Astrocyte of the spinal cord (primary cell): ENCODE data around the gene PAX4.

Source experiments
- DNase-seq: peaks from one replicate; pipeline ENCODE4 v3.0.0; 2011; ENCODE audit warnings: low read depth, low spot score
- H3K4me3 ChIP-seq: 2 replicates; pipeline ENCODE4 v1.5.1; 2011; ENCODE audit warnings: low read depth, mild to moderate bottlenecking, low read length, moderate library complexity
- CTCF ChIP-seq: IDR thresholded peaks from 2 replicates; pipeline ENCODE4 v1.5.1; 2012; ENCODE audit warnings: low read depth, mild to moderate bottlenecking, low read length, inconsistent platforms
- in situ Hi-C: cut with HindIII; loops from 2 replicates; pipeline ENCODE4 v1.10.0; 2017; ENCODE audit warnings: low sequenced_read_pairs

PAX4 gene

GRCh38 chr7:127588697-127589482 lies 29.1 kb downstream of the PAX4 start:
- peak overlapping the region; percentile 88 for H3K4me3 ChIP-seq
- in situ Hi-C loops = no loop called here
- DNase-seq = peak; percentile 49
- peak; percentile 74 for TF ChIP-seq CTCF

- in situ Hi-C loops = no loop called here
- no peak for TF ChIP-seq CTCF
- DNase-seq = peak; percentile 78
- peak within 1 kb of the TSS; percentile 88 for H3K4me3 ChIP-seq
These were observed 29.8 kb downstream of the PAX4 start, which contains the start of gene ARF5 for GRCh38 chr7:127588019-127588696. TSS of gene ARF5 (plus strand) at chr7:127588411. CDS start at chr7:127588499, 88 bp downstream.

GRCh38 chr7:127587663-127588018 lies 30.3 kb downstream of the PAX4 start:
- no peak for TF ChIP-seq CTCF
- peak overlapping the region; percentile 46 for H3K4me3 ChIP-seq
- DNase-seq = no peak
- in situ Hi-C loops = no loop called here

GRCh38 chr7:127586346-127586745 lies 31.6 kb downstream of the PAX4 start:
- H3K4me3 ChIP-seq = no peak overlapping the region
- no peak for DNase-seq
- TF ChIP-seq CTCF = no peak
- in situ Hi-C loops = no loop called here

- in situ Hi-C loops = no loop called here
- no peak for TF ChIP-seq CTCF
- peak; percentile 87 for DNase-seq
- peak within 1 kb of the TSS; percentile 89 for H3K4me3 ChIP-seq
These were observed 32.6 kb downstream of the PAX4 start, which contains the start of gene GCC1 for GRCh38 chr7:127585044-127585953. TSS of gene GCC1 (minus strand) at chr7:127585596. CDS start at chr7:127585182, 414 bp downstream.

GRCh38 chr7:127584648-127585043 lies 33.3 kb downstream of the PAX4 start:
- no peak for TF ChIP-seq CTCF
- DNase-seq = no peak
- H3K4me3 ChIP-seq = peak overlapping the region; percentile 89
- in situ Hi-C loops = no loop called here
